GM12872 (cell line): Measurements from ENCODE around the gene TCEAL9.

ENCODE experiments used
- CTCF ChIP-seq: IDR thresholded peaks from 3 replicates; pipeline ENCODE4 v1.5.1; 2011; ENCODE audit warnings: low read depth, mild to moderate bottlenecking, low read length, moderate library complexity; ENCODE audit not compliant: insufficient read depth

Gene TCEAL9

GRCh38 chrX:103356130-103356798 is at the start of gene TCEAL9:
Gene TCEAL9 (plus strand): TSS chrX:103356506. CDS start chrX:103357685, 1,179 bp downstream.
- no peak for TF ChIP-seq CTCF

GRCh38 chrX:103309860-103310554 is 46.3 kb upstream of the TCEAL9 start:
- no peak for TF ChIP-seq CTCF

GRCh38 chrX:103310555-103311398 is 45.5 kb upstream of the TCEAL9 start, which contains the start of gene BEX2:
Gene BEX2 (minus strand): TSS chrX:103310990. CDS start chrX:103309976, 1,014 bp downstream.
- TF ChIP-seq CTCF, result no peak

GRCh38 chrX:103311399-103311780 is 44.9 kb upstream of the TCEAL9 start:
- TF ChIP-seq CTCF, result no peak

- no peak for TF ChIP-seq CTCF
These were observed 26.3 kb upstream of the TCEAL9 start, which contains the start of gene TCEAL7 for GRCh38 chrX:103329991-103330390. Gene TCEAL7 (plus strand): TSS chrX:103330239. CDS start chrX:103331404, 1,165 bp downstream.

- TF ChIP-seq CTCF, result no peak
These were observed 25.5 kb upstream of the TCEAL9 start for GRCh38 chrX:103330681-103331288.
